HPDE6-E6E7 (cell line): ENCODE results near the gene TMPRSS11A.

Experiments
- DNase-seq: peaks from one replicate; pipeline ENCODE4 v3.0.0; 2011; ENCODE audit warnings: missing footprints; ENCODE audit errors: extremely low spot score

TMPRSS11A gene, protein sequence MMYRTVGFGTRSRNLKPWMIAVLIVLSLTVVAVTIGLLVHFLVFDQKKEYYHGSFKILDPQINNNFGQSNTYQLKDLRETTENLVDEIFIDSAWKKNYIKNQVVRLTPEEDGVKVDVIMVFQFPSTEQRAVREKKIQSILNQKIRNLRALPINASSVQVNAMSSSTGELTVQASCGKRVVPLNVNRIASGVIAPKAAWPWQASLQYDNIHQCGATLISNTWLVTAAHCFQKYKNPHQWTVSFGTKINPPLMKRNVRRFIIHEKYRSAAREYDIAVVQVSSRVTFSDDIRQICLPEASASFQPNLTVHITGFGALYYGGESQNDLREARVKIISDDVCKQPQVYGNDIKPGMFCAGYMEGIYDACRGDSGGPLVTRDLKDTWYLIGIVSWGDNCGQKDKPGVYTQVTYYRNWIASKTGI

DNA sequence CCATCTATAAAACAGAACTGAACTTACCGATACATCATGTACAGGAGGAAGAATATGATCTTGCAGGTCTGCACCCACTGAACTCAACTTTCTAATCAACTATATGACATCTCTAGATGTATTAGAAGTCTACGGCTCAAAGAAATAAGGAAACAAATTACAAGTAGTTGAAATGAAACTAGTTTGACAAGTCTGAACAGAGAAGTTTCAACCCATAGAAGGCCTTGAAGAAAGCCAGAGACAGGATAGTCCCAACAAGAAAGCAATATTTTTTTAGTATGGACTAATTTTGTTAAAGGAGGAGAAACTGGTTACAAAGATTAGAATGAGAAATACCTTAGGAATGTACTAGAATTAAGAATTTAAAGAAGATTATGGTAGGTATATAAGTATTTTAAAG lies at the start of gene TMPRSS11A:
Gene TMPRSS11A, minus strand, starts transcription at position 138 of the 400 bp plus-strand sequence. Its CDS starts 100 bp downstream, at position 38.
- DNase-seq, result no peak

DNA sequence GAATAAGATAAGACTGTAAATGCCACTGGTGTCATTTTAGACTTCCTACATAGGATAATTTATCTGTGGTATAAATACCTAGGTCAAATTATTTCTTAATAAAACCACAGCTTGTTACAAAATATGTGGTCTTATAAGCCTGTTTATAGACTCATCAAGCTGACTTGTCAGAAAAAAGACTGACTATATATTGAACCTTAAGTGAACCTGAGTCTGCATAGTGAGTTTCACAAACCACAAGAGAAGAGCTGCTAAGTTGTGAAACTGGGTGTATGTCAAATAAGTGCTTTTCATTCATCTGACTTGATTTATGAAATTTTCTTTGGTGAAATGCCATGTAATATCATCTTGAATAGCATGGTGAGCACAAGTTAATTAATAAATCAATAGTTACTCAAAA lies 48.4 kb upstream of the TMPRSS11A start:
- DNase-seq, result no peak

DNA sequence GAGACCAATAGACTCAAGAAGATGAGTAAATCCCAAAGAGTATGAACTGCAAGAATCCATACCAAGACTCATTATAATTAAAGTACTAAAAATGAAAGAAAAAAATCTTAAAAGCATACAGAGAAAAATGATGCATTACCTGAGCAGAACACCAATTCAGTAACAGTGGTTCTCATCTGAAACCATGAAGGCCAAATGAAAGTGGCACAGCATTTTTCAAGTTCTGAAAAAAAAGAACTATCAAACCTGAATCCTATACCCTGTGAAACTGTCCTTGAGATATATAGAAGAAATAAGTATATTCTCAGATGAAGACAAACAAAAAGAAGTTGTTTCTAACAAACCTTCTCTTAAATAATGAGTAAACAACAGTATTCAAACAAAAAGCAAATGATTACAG lies 39.6 kb upstream of the TMPRSS11A start:
- no peak for DNase-seq

DNA sequence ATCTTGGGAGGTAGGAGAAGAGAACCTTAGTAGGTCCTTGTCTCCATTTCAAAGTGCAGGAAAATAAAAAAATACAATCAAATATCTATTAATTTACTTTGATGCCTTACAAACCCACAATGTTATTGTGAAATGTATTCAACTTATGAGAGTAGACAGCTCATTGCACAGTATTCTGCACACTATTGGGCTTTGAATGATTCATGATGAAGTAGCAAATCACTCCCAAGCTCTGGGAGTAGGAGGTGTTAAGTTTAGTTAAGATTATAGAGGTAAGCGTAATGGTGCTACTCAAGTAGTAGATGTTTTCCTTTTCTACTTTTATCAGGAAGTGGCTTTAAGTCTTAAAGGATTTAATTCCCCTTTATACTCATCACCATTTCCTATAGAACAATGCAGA lies 32.8 kb upstream of the TMPRSS11A start:
- no peak for DNase-seq

DNA sequence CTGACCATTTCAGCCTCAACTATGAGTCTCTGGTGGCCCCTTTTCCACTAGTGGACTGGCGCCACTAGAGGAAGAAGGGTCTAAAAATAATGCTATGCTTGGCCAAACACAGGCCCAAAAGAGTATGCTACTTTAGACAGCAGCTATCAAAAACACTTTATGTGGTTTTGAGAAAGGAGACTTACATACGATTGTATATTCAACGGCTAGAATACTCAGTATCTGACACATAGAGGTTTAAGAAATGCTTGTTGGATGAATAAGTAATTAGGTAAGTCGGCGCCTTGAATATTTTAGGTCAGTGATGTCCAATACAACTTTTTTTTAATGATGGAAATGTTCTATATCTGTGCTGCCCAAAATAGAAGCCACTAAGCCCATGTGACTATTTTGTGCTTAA lies 25.7 kb upstream of the TMPRSS11A start:
- no peak for DNase-seq

DNA sequence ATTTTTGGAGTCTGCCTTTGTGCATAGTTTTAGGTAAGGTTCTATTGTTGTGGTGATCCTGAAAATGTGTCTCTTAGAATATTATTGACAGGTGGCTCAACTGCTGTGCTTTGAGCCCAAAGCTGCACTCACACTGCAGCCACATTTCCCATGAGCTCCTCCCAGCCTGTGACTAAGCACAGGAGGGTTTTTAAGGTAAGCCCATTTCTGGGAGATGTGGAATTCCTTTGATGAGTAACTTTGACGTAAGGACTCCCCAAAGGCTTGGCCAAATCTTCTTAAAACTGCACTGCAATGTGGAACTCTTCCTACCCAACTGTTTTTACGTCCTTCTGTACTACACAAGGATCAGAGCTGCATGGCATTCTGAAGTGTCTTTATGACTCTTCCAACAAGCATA lies 20.0 kb upstream of the TMPRSS11A start:
- peak; percentile 33 for DNase-seq

DNA sequence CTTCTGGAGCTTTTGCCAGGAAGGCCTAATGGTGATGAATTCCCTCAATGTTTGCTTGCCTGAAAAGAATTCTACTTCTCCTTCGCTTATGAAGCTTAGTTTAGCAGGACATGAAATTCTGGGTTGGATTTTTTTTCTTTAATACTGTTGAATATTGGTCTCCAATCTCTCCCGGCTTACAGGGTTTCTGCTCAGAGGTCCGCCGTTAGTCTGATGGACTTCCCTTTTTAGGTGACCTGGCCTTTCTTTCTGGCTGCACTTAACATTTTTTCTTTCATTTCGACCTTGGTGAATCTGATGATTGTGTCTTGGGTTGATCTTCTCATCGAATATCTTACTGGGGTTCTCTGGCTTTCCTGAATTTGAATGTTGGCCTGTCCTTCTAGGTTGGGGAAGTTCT lies 17.2 kb upstream of the TMPRSS11A start:
- no peak for DNase-seq

DNA sequence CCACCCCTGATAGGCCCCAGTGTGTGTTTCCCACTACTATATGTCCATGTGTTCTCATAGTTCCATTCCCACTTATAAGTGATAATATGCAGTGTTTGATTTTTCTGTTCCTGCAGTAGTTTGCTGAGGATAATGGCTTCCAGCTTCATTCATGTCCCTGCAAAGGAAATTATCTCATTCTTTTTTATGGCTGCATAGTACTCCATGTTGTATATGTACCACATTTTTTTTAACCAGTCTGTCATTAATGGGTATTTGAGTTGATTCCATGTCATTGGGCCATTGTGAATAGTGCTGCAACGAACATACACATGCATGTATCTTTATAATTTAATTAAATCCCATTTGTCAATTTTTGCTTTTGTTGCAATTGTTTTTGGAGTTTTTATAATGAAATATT lies 10.3 kb upstream of the TMPRSS11A start:
- DNase-seq, result no peak

DNA sequence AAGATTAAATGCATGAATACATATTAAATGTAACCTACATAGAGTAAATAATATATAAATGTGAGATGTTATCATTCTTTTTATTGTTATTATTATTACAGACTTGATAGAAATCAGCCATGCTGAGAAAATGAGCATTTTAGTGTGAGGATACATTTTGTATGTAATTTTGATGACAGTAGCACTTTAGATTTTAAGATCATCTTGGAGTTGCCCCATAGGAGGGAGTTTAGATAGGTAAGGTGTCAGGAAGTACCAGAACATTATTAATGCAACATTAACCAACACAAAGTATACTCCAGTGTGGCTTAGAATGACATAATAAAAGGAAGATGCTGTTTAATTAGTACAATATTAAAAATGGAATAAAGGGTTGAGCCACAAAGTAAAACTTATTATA lies 8.4 kb downstream of the TMPRSS11A start:
- no peak for DNase-seq

DNA sequence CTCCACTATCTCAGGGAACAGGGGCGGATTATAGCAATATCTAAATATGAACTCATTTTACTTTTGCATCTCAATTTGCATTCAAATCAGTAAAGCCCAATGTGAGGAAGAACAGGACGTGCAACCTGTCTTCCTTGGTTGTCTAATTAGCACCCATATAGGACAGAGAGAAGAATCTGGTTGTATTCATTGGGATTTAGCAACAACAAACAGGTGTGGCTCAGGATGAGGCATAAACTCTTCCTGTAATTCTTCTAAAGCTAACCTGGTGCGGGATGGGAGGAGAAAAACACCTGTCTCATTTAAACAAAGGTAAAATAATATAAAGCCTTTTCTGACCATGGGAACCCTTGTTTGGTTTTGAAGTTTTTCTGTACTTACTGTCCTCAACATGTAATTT lies 22.2 kb downstream of the TMPRSS11A start:
- no peak for DNase-seq

DNA sequence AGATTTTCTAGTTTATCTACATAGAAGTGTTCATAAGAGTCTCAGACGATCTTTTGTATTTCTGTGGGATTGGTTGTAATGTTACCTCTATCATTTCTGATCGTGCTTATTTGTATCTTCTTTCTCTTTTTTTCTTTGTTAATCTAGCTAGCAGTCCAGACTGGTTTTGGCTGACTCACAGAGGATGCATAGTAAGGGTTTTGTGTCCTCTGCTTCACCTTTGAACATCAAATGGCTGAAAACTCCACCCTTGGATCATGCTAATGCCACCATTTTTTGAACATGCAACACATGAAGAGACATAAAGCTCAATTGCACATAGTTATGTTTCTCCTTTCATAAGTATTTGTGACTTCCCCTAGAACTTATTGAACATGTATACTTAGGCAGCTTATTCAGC lies 22.8 kb downstream of the TMPRSS11A start:
- DNase-seq, result no peak

DNA sequence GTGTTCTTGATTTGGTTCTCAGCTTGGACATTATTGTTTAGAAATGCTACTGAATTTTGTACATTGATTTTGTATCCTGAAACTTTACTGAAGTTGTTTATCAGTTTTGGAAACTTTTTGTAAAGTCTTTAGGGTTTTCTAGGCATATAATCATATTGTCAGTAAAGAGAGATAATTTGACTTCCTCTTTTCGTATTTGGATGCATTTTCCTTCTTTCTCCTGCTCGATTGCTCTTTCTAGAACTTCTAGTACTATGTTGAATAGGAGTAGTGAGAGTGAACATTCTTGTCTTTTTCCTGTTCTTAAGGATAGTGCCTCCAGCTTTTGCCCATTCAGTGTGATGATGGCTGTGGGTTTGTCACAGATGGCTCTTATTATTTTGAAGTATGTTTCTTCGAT lies 24.1 kb downstream of the TMPRSS11A start:
- DNase-seq, result no peak

DNA sequence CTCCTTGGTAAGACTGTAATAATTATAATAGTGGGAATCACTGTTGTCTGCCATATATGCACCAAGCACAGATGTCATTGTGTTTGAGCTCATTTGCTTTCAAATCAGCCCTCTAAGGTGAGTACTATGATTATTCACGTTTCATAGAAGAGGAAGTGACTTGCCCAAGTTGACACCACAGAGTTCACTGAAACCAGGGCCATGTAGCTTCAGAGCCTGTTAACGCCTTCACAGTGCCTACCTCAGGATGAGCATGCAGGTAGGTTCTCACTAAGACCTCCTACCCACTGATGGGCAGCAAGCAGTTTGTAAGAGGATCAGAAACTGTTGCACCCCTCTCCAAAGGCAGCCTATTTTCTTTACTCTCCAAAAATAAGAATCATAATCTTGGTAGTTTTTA lies 27.4 kb downstream of the TMPRSS11A start:
- no peak for DNase-seq

DNA sequence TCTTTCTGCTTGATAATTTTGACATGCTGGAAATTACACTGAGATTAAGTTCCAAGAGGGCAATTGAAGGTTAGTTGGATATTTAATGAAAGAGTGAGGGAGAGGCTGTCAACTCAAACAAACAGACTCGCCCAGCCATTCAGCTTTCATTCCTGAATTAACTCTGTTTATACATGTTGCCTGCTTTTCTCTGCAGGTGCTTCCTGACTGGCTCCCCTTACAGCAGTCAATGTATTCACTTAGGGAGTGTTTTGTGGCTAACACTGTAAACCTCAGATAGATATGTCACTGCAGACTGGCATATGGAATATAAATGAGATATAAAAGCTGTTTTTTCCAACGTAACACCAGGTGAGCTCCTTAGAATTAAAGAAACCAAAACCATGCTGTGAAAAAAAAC lies 28.7 kb downstream of the TMPRSS11A start:
- DNase-seq, result no peak

DNA sequence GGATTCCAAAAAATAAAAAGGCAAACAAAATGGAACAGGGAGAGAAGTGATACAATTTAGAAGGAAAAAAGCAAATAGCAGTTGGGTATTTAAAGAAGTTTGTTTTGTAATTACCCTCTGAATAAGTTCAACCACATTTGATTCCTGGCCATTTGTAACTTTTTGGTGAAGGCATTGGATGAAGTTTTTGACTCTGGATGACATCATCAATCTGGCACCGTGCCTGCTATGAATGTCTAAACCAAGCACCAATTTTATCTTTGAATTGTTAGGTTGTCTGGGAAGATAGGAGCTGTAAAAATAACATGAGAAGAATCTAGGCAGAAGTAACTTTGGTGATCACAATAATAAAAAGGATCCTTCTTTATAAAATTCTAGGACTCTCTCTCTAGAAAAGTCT lies 29.5 kb downstream of the TMPRSS11A start:
- no peak for DNase-seq

DNA sequence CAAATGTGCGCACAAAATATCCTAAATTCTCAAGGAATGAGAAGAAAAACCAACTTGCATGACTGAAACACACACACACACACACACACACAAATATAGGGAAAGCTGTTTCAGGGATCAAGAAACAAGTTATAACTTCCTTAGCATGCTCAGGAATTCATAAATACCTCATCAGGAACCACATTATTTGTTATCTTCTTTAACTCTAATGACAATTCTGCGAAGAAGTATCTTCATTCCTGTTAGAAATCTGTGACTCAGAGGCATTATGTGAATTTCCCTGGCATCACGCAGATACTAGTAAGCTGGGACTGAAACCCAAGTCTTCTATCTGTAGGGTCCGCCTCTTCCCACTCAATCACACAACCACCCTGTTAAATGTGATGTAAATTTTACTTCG lies 30.3 kb downstream of the TMPRSS11A start:
- no peak for DNase-seq

DNA sequence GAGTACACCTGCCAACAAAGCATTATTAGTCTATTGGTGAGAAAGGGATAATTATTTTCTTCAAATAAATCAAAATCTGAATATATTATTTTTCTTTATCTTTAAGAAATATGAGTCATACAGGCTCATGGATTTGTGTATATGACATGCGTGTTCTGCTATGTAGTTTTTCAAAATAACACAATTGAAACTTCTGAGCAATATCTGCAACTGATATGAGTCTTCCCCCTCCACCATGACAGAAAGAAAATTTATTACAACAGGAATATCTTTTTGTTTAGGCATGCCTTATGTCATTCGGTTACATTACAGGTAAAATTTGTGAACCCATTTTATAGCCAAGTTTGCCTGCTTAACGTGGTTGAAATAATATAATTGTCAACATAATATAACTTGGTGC lies 32.0 kb downstream of the TMPRSS11A start:
- no peak for DNase-seq

DNA sequence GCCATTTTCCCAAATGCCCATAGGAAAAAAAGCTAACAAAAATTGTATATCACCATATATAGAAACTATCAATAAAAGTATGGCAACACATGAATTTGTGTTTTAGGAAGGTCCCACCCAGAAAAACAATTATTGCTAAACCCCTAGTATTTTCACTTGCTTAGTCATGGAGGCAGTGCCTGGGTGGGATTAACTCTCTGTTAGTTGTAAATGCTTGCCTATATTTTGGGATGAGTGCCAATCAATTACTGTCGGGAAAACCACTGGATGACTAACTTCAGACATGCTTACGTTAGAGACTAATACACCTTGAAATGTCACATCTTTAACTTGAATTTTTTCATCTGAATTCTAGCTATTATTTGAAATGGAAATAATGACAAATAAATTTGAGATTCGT lies 33.9 kb downstream of the TMPRSS11A start:
- peak; percentile 56 for DNase-seq

DNA sequence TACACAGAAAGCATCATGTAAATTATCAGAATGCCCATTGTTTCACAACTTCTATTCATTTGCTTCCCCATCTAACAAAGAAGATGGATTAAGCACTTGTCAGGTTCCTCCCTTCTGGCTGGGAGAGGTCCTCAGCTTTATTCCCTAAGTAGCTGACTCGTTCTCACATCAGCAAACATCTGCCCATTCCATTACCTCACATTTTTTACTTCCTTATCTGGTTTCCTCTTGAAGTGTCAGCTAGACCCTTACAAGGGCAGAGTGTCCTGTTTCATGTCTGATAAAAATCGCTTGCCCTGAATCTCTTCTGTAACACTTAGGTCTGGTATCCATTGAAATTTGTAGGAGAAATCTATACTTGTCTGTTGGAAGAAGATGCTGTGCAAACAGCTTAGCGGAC lies 34.7 kb downstream of the TMPRSS11A start:
- no peak for DNase-seq

DNA sequence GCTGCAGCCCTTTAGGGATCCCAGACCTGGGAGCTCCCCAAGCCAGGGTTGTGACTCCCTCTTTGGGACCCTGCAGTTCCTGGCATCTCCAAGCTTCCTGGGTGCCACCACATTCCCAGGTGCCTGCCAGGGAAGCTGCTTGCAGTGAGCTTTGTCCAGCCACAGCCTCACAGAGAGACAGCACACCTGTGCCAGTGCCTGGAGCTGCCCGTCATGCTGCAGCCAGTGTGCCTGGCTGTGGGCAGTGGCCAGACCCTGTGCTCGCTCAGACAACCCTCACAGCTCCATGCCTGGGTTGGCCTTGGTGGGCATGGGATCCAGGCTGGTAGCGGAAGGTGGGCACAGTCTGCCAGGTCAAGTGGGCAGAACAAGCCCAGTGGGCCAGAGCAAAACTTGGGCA lies 36.0 kb downstream of the TMPRSS11A start:
- DNase-seq, result no peak

DNA sequence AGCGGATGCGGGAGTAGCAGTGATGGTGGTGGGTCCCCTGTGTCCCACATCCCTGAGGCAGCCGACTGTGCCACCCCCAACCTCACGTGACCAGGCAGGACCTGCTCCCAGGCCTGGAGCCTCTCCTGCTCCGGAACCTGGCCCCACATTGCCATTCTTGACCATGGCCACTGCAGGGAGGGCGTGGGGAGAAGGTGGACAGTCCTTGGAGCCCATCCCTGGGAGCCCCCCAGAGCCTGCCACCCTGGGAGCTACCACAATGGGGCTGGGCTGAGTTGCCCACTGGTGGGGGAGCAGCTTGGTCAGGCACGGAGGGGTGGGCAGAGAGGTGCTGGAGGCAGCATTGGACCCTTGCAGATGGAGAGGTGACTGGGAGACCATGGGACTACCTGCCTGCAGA lies 36.8 kb downstream of the TMPRSS11A start:
- no peak for DNase-seq

DNA sequence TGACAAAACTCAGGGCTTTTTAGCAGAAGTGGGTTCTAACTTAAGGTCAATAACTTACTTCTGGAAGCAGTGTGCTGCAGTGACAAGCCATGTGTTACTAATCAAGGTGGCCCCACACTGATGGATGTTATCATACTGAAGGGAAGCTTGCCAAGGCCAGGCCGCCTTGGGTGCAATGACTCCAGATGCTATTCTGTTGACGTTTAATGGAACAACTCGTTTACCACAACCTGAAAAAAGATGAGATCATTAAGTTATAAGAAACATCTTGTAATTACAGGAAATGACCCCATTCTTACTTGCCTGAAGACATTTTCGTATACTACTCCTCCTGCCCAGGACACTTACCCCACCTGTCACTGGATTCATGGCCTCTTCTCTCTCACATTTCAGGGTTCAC lies 40.6 kb downstream of the TMPRSS11A start:
- DNase-seq, result no peak

DNA sequence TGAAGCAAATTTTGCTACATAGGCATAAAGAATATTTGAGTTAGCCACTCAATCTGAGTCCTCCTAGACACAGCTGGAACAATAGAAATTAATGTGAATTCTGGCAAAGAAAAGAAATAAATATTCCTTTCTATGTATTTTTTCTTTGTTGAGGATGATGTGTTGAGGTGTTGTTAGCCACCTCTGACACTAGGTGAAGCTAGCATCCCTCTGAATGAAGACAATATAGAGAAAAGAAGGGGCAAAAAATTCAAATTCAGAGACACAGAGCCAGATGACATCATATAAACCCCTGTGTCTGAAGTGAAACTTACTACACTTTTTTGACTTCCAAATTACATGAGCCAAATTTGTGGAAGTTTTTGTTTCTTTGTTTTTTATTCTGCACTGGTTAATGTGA lies 44.9 kb downstream of the TMPRSS11A start:
- DNase-seq, result no peak

DNA sequence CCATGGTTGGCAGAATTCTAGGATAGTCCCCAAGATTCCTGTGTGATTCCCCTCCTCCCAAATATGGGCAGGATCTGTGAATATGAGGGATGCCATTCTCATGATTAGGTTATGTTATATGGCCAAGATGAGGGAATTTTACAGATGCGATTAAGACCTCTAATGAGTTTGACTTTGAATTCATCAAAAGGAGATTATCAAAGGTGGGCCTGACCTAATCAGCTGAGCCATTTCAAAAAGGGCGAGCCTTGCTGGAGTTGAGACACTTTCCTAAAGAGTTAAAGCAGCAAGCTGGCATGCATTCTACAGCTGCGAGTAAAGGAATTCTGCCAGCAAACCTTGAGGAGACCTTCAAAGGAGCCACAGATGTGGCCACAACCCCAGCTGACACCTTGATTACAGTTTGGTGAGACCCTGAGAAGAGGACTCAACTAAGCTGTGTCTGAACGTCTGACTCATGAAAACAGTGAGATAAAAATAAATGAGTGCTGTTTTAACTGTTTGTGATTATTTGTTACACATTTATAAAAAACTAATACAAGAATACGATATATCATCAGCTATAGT lies 47.8 kb downstream of the TMPRSS11A start:
- DNase-seq, result no peak
